Activated CD8-positive, alpha-beta memory T cell treated with anti-CD3 and anti-CD28 coated beads, Interleukin-2, amount 50 U/mL, for 4 hours (primary cell): Measurements from ENCODE around the gene GNAO1.

Experiments used
- DNase-seq: peaks from one replicate; pipeline ENCODE4 v3.0.0-alpha.2; 2020

GNAO1 gene

DNA sequence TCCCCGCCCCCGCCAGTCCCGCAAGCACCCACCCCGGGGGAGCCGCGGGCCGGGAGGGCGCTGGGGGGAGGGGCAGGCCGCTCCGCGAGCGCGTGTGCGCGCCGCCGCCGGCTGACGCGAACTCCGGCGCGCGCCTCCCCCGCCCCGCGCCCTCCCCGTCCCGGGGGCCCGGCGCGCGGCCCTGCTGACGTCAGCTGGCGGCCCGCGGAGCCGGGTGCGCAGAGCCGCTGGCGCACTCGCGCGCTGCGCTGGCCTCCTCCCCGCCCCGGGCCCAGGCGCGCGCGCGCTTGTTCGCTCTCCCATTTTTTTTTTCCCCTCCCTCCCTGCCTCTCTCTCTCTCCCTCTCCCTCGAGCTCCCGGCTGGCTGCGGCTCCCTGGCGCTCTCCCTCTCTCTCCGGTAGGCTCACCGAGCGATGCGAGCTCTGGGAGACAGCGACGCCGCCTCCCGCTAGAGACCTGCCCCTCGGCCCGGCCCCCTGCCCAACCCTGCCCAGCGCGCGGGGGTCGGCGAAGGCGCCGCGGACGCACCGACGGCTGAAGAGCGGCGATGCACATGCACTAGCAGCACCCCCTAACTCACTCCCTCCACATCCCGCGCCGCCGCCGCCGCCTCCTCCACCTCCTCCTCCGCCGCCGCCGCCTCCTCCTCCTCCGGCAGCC lies at the start of gene GNAO1:
TSS of gene GNAO1 (plus strand) at position 334 of the 660 bp plus-strand sequence. CDS start 747 bp downstream, outside the sequence.
- peak; percentile 68 for DNase-seq

DNA sequence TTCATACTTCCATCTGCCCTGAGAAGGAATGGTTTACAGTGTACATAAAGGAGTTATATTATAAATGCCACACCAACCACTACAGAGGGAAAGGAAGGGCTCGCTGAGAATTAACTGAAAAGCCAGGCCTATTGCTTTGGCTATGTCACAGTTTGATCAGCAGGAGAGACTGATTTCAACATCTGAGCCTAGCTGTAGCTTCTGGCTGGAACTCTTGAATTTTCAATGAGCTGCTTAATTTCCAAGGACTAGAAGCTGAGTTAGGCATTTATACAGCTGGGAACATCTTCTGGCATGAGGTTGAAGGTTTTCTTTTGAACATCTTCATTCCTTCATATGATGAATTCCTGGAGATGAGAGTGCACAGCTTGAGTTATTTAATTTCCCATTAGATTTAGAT lies 47.6 kb upstream of the GNAO1 start:
- no peak for DNase-seq

DNA sequence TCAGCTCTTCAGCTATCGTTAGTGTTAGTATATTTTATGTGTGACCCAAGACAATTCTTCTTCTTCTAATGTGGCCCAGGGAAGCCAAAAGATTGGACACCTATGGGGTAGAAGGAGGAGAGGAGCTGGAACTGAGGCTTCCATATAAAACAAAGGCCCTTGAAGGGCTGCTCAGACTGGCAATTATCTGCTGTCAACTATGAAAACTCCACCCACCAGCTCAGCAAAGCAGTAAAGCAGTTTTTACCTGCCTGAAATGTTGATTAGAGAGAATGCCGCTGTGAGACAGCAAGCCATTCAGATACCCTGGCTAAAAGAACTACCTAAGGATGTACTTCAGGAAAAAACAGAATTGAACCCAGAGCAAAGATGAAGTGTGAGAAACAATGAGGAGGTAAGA lies 45.9 kb upstream of the GNAO1 start:
- DNase-seq: no peak

DNA sequence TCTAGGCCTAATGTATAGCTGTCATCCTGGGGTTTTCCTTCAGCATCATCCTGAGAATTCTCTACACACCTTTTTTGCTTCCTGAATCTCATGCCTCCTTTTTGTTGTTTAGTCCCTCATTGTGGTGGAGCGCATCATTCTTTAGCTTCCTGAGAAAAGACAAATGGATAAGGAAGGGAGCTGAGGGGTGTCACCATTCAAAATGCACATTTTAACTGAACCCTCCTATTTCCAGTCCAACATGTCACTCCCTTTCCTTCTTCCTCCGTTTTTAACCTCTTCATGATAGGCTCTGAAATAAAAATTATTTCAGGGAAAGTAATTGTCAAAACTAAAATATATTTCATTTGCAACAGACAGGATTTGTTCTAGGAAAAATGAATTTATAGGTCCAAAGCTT lies 39.7 kb upstream of the GNAO1 start:
- no peak for DNase-seq

DNA sequence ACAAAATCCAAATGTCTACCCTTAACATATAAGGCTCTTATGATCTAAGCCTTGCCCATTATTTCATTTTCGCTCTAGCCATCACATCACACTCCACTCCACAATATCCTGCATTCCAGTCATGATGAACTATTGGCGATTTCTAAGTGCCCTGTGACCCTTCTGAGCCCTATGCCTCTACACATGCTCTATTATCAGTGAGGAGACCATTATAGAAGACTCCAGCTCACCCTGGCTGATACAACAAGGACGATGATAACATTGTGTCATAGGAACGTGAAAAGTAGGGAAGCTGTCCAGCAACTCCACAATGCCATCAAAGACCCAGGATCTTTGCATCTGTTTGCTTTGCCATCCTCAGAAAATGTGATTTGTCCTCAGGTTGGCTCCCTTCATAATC lies 29.6 kb upstream of the GNAO1 start:
- no peak for DNase-seq

DNA sequence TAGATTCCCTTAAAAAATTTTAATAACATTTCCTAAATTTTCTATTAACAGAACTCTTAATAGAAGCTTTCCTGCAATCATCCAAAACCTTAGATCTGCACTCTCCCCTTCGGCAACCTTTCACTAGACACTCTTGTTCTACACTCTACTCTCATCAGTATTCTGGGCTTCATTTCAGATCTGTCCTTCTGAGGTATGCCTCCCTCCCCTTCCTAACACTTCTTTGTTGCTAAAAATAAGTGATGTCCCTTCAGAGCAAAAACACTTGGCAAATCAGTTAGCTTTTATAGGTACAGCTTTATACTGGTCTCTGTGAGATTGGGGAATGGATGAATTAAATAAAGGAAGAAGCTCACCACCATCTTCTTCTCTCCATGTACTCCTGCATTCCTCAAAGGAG lies 28.2 kb upstream of the GNAO1 start:
- DNase-seq: no peak

DNA sequence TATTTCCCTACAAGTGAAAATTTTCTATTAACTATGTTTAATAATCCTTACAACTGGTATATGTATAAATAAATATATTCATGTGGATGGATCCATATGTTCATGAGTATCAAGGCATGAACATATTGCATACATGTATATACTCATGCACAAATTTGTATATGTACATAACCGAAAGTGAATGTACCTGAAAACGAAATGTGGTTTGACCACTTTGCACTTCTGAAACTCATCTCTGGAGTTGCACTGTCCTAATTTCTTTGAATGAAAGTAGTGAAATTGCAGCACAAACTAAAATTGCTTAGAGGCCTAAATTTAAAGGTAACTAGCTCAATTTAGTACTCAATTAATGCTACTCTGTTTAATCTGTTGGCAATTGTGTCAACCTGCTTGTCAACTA lies 27.4 kb upstream of the GNAO1 start:
- DNase-seq: no peak

DNA sequence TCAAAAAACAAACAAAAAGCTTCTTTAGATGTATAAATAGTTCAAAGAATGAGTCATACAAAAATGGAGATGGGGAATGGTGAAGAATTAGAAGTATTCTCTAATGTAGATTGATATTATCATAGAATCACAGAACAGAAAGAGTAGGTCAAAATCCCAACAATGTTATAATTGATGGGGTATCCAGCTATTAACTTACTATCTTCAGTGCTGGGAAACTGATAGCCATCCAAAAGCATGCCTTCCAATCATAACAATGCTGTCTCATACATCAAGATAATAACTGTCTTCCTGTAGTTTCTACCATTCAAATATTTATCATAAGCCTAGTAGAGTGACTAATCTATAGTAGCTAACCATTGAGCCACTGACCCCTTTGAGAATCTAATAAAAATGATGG lies 26.7 kb upstream of the GNAO1 start:
- no peak for DNase-seq

DNA sequence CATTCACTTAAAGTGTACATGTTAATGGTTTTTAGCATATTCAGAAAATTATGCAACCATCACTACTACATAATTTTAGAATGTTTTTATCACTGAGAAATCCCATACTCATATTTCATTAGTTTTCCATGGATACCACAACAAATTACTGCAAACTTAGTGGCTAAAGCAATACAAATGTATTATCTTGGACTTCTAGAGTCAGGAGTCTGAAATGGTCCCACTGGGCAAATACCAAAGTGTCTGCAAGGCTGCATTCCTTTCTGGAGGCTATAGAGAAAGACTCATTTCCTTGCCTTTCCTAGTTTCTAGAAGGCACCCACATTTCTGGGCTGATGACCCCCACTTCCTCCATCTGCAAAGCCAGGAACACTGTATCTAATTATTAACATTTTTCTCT lies 16.9 kb upstream of the GNAO1 start:
- no peak for DNase-seq

DNA sequence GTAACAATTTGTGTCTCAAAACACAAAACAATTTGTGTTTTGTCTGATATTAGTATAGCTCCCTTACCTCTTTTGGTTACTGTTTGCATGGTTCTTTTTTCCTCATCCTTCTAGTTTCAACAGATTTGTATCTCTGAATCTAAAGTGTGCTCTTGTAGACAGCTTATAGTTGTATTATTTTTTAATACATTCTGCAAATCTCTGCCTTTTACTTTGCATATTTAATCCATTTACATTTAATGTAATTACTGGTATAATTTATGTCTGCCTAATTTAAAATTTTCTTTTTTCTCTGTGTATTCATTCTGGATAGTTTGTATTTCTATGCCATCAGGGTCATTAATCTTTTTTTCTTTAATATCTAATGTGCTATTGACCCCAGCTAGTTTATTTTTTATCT lies 9.9 kb upstream of the GNAO1 start:
- DNase-seq: no peak

DNA sequence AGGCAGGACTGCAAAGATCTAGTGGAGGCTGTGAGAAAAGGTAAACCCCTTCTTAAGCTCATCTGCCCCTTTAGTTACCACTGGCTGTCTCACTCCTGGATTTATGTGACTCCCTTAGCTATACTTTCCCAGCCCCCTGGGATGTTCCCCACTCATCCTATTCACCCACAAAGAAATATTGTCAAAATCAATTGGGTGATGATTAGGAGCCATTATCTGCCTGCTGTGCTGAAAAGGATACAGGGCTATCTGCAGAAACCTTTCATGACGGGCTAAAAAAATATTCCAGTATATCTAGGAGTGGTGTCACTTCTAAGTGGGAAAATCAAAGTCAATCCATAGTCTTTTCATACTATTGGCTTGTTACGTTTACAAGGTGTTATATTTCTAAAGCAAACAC lies 8.0 kb upstream of the GNAO1 start:
- no peak for DNase-seq

DNA sequence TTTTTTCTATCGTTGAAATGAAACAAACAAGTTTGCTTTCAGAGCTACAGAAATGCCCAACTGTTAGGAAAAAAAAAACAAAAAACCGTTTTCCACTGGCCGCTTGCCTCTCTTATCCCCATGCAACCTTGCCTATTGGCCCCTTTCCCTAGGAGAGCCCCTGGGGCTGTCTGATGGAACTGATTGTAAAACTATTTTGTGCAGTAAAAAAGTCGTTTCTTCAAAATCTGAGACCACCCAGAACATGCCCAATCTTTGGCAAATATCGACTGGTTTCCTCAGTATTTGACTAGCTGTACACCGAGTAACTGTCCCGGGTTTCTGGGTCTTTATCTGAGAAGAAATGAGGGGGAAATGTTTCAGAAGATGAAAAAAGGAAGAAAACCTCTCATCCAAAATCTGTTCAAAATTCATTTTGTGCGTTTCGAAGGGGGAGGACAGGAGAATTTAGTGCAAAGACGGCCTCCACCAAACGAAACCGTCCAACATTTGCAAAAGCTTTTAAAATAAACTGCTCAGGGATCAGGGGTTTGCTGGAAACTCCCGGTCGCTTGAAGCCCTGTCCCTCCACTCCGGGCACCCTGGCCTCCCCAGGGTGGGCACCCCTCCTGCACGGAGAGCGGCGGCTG lies 1.1 kb upstream of the GNAO1 start:
- DNase-seq: no peak

DNA sequence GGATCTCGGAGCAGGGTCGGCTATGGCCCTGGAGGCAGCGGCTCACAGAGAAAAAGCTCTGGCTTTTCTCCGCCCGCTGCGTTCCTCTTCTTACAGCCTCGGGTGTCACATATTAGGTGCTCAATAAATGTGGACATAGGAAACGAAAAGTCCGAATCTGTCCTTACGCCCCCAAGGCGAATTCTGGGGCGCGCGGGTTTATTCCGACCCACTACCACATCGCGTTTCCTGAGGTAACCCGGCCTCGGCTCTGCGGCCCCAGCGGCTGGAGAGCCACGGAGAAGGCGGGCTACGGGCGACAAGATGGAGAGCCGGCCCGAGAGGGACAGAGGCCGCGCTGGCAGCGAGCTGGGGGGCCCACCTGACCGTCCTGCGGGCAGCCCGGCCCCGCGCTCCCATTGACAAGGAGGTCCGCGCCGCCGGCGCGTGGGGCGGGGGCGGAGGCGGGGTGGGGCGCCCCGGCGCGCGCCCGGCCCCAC lies 573 bp upstream of the GNAO1 start:
- no peak for DNase-seq

DNA sequence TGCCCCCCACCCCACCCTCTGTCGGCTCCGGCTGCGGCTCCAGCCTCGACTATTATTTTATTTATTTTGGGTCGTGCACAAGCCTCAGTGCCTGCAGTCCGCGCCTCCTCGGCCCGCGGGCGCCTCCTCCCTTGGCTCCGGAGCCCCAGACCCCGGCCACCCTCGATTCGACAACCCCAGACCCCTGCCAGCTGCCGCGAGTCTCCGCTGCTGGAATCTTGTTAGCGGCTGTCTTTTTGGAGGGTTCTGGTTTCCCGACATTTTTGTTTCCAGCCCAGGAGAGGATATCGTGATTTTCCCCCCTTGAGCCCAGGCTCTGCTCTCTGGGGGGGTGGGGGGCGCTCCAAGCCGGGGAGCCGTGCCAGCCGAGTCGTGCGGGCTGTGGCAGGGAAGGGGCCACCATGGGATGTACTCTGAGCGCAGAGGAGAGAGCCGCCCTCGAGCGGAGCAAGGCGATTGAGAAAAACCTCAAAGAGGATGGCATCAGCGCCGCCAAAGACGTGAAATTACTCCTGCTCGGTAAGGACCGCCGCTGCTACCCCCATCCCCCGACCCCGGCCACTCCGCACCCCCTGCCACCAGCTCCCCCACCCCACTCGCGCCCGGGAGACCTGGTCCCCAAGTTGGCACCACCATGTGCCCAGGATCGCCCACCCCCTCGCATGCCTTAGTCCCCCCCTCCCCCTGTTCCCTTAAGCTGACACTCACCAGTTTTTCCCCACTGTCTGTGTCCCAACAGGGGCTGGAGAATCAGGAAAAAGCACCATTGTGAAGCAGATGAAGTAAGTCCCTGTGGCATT lies 746 bp downstream of the GNAO1 start:
- DNase-seq: no peak

DNA sequence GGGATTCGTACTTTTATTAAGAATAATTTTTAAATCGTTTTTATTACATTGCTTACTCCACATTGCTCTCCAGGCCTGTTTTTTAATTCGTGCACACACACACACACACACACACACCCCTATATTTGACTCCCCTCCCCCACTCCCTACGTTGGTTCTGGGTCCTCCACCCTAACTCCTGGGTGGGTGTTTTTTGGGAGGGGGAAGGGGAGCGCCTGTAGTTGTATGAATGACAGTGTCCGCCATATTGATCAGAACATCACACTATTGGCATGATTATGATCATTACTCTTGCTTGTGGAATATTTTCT lies 1.3 kb downstream of the GNAO1 start:
- no peak for DNase-seq

DNA sequence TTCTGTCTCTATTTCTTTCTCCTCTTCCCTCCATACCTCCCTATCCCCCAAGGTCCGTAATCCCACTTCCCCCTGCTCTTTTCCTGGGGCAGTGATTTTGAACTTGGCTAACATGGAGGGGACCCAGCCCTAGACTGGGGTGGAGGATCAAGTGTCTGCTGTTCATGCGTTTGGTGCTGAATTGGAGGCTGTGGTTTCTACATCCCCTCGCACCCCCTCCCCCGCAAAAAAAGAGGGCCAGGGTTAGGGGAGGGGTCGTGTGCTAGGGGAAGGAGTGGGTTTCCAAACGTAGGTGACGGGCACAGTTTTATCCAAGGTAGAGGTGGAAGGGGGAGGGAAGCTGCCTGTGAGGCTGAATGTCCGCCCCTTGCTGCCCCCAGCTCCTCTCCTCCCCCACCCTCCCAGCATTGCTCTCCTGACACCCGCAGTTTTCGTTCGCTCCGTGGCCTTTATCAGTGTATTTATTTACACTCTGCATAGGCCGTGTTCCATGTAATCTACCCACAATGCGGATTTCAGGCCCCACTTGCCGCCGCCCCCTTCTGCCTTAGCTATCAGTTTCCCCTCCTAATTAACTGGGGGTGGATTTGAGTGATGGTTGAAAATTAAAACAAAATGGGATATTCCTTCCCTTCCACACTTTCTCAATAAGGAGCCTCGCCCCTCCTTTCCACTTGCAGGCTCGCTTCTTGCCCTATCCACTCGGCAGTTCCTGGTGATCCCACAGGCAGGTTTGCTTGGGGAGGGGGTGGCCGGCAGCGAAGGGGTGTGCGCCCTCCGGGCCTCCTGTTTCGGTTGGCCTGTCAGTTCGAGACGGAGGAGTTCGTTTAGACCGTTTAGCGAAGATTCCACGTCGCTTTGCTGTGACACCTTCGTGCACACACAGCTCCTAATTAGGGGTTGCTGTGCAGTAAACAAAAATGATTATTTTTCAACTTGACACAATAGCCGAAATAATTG lies 2.0 kb downstream of the GNAO1 start:
- no peak for DNase-seq

DNA sequence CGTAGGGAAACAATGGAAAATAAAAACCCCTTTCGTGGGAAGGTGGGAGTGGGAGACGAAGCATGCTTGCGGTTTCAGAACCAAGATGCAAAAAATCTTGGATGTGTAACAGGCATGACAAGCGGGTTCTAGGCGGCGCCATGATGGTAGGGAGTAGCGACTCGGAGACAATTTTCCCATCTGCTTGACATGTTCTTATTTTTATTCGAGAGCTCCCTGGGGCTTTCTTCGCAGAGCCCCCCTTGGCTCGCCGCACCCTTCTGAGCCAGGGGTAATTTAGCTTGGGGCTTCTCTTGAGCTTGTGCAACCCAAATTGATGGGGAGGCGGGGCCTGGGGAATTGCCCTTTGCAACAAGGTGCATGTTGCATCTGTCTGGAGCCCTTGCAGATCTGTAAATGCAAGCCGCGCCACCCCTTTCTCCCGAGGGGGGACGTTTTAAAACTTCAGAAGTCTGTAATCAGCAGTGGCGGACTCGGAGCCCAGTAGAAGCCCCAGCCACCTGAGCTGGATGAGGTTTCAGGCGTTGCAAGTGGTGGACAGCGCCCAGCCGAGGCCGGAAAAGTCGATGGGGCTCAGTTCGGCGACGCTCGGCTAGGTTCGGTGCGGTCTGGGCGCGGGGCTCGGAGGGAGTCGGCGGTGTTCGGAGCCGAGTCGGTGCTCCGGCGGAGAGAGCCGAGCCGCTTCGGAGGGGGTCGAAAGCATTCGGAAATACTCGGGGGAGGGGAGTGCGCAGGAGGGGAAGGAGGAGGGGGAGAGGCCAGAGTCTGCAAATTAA lies 2.9 kb downstream of the GNAO1 start:
- peak; percentile 57 for DNase-seq

DNA sequence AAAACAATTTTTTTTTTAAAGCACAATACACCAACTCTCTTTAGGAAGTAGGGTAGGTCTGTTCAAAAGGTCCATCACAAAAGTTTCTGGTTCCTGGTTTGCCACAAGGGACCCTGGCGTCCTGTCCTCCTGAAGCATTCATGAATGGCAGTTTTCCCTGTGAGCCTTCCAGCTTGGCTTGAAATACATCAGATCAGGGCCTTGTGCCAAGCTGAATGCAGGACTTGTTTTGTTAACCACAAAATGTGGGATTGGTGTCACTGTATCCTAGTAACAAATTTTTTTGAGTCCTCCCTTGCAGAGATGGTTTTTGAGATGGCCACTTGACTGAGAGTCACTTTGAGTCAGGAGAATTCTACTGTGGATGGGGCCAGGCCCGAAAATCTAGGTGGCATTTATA lies 3.9 kb downstream of the GNAO1 start:
- DNase-seq: no peak

DNA sequence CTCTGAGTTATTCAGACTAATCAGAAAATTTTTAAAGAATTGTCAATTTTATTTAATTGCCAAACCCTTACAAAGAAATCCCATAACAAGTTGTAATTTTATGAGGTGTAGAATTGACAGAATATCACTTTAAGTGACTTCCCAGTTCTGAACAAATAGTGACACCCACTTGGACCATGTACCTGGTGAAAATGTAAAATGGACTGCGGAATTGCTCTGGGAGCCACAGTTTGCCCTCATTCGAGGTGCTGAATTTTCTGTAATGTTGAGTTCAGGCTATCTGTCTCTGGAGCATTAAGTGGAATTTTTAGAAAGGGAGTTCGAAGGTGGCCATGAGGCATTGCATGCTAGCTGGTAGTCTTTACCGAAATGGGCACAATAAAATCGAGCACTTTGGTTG lies 5.1 kb downstream of the GNAO1 start:
- no peak for DNase-seq

DNA sequence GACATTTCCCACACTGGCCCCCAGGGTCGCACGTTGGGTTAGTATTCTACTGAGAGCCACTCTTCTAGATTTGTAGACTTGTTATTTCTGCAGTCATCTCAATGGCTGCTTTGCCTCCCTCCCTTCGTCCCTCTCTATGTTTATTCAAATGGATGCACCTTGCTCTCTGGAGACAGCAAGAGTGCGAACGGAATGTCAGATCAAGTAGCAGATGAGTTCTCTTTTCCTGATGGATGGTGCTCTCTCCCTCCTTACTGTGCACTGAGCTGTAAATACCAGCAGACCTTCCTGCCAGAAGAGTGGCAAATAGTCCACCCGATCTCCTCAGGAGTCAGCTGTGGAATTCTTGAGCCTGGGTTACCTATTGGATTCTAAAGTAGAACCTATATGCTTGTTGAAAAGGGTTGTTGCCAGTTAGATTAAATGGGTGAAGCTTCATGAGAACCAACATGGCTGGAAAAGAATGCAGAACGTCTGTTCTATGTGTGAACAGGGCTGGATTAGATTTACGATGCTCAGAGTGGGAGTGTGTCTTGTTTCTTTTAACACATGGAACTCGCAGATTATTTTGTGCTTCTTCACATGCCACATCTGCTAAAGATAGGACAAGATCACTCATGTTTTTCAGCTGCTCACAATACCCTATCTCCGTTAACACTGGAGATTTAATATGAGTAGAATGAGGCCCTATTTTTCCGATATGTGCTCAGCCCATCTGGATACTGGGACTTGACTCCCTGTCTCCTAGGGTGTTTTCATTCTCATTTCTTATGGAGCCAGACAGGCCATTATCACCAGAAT lies 6.1 kb downstream of the GNAO1 start:
- no peak for DNase-seq

DNA sequence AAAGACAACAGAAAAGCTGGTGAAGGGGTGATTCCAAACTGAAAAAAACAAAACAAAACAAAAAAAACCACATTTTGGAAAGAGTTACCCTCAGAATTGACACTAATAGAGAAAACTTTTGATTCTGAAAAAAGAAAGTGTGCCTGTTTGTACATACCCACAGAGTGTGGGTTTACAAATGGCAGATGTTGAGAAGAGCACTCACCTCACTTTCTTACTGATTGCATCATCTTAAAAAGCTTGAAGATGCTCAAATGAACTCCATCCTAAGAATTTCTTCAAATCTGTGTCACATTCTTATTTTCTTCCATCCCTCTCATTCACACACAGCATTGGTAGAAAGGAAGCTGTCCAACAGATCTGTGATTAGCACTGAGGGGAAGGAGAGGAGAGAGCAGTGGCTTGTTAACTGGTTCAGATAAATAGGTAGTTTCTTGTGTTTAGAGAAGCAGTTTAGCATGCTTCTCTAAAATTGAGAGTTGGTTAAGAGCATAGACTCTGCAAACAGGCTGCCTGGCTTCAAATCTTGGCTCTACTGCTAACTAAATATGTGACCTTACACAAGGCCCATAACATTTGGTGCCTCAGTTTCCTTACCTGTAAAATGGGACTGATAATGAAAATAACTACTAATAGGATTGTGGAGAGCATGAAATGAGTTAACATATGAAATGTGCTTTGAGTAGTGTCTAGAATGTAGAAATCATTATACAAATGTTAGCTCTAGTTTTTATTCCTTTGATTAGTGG lies 6.9 kb downstream of the GNAO1 start:
- DNase-seq: no peak
